Measurements from ENCODE around the gene EPB41L5.

- TF ChIP-seq, protein P1, sequence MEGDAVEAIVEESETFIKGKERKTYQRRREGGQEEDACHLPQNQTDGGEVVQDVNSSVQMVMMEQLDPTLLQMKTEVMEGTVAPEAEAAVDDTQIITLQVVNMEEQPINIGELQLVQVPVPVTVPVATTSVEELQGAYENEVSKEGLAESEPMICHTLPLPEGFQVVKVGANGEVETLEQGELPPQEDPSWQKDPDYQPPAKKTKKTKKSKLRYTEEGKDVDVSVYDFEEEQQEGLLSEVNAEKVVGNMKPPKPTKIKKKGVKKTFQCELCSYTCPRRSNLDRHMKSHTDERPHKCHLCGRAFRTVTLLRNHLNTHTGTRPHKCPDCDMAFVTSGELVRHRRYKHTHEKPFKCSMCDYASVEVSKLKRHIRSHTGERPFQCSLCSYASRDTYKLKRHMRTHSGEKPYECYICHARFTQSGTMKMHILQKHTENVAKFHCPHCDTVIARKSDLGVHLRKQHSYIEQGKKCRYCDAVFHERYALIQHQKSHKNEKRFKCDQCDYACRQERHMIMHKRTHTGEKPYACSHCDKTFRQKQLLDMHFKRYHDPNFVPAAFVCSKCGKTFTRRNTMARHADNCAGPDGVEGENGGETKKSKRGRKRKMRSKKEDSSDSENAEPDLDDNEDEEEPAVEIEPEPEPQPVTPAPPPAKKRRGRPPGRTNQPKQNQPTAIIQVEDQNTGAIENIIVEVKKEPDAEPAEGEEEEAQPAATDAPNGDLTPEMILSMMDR (IDR thresholded peaks at IDR 0.05): no peak
- TF ChIP-seq POLR2A (IDR thresholded peaks at IDR 0.05): no peak
Measured at GRCh38 chr2:120148229-120148628, 135.4 kb downstream of the EPB41L5 start.
